NCI-H1092 treated with DMSO at 0.1 percent for 48 hours (cell line): Measurements from ENCODE around the gene ST6GALNAC6.

Source experiments
- DNase-seq: peaks from one replicate; lab custom pipeline; 2025; lab: John Stamatoyannopoulos, UW

ST6GALNAC6 gene, protein sequence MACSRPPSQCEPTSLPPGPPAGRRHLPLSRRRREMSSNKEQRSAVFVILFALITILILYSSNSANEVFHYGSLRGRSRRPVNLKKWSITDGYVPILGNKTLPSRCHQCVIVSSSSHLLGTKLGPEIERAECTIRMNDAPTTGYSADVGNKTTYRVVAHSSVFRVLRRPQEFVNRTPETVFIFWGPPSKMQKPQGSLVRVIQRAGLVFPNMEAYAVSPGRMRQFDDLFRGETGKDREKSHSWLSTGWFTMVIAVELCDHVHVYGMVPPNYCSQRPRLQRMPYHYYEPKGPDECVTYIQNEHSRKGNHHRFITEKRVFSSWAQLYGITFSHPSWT

DNA sequence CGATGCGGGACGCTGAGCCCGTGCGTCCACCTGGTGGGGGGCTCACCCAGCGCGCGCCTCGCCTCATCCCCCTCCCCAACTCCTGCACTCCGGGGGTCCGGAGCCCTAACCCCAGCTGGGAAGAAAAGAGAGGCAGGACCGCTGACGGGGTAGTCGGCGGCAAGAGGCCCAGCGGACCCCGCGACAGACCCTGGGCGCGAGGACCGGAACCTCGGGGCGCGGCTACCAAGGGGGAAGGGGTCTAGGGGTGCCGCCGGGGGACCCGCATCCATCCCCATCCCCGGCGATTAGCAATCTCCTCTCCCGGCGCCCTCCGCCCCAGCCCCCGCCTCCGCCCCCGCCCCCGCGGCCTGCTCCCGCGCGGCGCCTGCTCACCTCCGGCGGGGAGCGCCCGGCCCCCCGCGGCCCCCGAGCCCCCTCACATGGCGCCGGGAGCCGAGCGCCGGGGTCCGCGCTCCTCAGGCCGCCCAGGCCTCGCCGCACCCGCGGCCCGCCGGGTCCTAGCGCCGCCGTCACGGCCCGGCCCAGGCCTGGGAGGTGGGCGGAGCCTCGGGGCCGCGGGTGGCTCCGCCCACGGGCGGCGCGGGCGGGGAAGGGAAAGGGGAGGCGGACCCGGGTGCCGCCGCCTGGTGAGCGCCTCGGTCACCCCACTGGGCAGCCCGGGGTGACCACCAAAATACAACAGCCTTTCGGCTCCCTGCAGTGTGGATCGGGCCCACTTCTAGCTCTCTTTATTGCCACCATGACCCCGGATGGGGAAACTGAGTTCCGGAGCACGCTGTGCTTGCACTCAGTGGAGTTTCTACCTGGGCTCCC lies at the start of gene ST6GALNAC6:
TSS of gene ST6GALNAC6 (minus strand) at position 476 of the 816 bp plus-strand sequence. CDS start 1,622 bp downstream, outside the sequence.
- peak; percentile 34 for DNase-seq

DNA sequence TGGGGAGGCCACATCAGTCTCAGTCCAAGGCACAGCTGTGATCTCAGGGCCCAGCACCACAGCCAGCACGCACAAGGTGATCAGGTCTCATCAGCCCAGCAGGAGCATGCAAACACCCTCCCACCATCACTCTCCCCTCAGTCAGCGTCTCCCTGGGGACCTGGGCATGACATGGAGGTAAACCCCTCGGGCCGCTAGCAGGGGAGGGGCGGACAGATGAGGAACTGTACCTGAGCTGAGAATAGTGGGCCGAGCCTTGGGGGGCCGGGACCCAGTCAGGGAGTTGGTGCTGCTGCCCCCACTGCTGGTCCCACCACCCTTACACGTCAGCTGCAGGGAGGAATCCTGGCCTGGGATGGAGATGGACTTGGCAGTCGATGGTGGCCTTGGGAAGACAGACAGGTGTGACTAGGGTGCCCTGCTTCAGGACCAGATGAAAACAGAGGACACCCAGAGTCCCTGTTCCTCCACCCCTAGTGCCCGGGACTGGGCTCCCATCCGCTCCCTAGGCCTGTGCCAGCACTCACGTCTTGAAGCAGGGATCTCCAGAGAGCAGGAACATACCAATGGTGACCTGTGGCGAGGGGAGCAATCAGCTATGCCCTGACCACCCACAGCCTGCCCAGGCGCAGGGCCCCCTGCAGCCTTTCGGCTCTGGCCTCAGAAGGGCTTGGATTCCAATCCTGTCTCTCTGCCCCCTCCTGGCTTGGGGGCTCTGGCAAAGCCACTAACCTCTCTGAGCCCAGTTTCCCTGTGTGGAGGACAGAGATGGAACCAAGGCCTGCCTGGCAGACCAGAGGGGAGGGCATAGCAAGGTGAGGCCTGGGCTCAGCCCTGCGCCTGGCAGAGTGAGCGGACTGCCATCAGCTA lies 48.7 kb upstream of the ST6GALNAC6 start:
- no peak for DNase-seq

DNA sequence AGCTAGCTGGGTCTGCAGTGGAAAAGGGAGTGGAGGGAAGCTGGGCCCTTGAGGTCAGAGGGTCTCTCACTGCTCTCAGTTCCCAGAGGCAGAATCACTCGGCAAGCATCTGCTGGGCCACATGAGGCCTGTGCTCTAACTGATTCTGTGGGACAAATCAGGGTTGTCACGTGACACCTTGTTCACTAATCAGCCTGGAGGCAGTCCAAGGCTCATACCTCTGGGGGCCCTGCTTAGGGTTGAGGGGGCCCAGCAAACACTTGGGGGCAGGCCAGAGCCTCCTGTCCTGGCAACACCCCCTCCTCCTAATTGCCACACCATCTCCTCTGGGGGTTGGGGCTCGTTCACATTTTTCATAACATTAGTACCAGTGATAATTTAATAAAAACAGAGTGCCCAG lies 47.3 kb upstream of the ST6GALNAC6 start:
- no peak for DNase-seq

DNA sequence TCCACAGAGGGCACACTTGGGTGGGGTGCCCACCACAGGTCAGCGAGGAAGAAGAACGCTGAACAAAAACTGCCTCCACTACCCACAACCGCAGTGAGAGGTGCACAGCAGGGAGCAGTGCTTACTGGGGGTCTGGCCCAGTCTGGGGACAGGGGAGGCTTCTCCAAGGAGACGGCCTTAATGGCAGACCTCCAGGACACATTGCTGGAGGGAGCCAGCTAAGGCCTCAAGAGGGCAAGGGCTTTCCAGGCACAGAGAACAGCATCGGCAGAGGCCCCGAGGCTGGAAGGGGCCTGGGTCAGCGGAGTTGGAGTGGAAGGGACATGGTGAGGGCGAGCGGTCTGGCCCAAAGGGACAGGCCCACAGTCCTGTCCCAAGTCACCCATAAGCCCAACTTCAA lies 46.5 kb upstream of the ST6GALNAC6 start:
- DNase-seq = no peak

DNA sequence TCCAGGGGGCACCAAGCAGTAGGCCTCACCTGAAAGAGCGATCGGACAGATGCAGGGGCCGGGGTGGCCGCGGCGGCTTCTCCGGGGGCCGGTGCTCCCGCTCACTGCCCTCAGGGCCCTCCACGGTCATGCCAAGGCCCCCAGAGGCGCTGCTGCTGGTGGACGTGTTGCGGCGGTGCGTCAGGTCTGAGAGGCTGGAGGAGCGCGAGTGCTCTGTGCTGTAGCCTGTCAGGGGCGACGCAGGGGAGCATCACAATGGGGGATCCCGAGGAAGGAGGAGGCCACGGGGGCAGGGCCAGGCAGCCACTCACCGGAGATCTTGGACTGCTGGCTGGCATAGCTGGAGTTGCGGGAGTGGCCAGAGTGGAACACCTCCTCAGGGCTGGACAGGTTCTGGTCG lies 45.9 kb upstream of the ST6GALNAC6 start:
- no peak for DNase-seq

DNA sequence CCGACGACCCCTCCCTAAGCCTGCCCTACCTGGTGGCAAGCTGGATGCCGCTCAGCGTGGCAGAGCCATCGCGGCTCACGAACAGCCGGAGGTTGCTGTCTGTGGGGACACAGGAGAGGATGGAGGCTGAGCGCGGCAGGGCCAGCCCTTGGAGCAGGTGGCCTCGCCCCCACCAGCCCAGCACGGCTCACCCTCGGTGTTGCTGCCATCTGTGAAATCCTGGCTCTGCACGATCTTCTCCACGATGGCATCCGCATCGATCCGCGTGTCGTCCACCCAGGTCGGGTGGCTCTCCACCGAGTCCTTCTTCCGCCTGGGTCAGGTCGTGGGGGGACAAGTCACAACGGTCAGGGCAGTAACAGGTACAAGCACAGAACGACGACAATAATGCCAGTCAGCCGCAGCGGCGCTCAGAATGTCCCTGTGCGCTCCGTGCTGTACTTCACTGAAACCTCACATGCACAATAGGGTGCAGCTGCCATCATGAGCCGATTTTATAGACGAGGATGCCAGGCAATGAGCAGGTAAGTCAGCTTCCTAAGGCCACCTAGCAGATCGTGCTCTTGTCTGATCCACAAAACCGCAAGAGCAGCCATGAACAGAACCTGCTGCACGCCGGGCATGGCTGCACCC lies 45.3 kb upstream of the ST6GALNAC6 start:
- no peak for DNase-seq

DNA sequence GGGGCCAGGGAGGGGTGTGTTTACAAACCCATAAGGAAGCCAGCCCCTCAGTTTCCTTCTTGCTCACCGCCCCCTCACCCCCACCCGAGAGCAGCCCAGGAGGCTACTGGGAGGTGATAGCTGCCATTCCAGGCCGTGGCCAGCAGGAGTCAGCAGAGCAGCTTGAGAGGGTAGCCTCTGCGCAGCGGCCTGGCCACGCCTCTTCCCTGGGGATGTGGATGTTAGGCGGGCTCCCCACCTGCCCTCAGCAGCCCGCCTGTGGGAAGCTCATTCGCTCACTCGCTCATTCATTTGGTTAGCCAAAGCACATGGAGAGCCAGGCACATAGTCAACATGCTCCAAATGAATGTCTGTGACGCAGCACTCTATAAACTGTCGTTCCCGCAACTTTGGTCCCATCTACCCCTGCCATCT lies 44.3 kb upstream of the ST6GALNAC6 start:
- DNase-seq = peak; percentile 73

DNA sequence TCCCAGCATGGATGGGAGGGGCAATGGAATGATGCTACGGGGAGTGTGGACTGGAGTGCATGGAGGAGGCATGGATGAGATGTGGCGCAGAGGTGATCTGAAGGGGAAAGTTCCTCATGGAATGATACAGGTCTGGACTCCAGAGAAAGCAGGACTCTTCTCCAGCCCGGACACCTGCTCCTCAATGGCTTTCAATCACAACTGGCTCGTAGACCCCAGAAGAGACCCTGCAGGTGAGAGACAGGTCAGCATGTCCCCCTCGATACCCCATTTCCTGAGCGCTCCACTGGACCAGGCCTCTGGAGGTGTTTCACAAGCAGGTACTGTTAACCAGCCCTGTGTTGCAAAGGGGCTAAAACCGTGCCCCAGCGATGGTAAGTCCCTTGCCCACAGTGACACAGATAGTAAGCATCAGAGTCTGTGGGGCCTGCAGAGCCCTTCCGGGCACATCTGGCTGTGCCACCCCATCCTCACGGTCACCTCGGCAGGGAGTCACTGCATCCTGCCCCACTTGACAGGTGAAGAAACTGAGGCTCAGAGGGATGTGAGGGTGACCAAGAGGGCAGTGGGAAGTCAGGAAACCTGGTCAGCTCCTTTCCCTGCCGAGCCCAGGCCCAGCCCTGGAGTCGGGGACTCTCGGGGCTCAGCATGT lies 43.7 kb upstream of the ST6GALNAC6 start:
- DNase-seq = no peak

DNA sequence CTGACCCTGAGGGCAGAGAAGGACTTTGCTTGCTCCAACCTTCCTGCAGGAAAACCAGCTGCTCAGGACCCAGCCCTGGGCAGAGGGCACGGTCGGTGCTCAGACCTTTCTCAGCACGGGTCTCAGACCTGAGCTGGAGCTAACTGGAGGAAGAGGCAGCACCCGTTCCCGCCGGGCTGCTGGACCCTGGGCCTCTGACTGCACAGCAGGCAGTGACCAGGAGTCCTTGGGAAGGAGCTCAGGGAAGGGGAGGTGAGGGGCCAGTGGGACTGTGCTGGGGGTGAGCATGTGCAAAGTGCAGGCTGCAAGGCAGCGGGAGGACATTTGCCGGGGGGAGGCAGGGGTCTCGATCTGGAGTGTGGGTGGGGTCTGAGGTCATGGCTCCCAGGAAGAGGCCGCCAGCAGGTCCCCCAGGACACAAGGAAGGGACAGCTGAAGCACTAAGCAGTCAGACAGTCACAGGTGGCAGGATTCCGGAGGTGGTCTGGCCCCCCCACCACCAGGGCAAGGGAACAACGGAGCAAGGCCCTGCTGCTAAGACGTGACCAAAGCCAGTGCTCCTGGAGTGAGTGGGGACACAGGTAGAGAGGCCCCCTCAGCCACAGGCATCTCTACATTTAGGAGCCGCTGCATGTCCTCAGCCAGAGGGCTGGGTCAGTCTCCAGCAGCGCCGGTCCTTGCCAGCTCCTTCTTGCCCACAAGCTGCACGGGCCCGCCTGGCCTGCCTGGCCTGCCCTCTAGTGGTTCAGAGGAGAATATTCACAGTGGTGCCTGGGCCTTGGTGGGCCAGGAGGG lies 43.0 kb upstream of the ST6GALNAC6 start:
- DNase-seq = peak; percentile 47

DNA sequence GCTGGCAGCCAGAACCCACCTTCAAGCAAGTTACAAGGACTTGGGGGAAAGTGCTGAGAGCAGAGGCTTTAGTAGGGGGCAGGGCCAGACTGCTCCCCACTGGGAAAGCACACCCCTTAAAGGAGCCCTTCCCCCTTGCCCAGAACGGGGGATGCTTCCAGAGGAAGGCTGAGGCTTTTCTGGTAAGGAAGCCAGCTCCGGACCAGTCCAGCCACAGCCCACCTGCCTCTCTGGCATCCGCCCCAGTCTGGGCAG lies 42.5 kb upstream of the ST6GALNAC6 start:
- no peak for DNase-seq

DNA sequence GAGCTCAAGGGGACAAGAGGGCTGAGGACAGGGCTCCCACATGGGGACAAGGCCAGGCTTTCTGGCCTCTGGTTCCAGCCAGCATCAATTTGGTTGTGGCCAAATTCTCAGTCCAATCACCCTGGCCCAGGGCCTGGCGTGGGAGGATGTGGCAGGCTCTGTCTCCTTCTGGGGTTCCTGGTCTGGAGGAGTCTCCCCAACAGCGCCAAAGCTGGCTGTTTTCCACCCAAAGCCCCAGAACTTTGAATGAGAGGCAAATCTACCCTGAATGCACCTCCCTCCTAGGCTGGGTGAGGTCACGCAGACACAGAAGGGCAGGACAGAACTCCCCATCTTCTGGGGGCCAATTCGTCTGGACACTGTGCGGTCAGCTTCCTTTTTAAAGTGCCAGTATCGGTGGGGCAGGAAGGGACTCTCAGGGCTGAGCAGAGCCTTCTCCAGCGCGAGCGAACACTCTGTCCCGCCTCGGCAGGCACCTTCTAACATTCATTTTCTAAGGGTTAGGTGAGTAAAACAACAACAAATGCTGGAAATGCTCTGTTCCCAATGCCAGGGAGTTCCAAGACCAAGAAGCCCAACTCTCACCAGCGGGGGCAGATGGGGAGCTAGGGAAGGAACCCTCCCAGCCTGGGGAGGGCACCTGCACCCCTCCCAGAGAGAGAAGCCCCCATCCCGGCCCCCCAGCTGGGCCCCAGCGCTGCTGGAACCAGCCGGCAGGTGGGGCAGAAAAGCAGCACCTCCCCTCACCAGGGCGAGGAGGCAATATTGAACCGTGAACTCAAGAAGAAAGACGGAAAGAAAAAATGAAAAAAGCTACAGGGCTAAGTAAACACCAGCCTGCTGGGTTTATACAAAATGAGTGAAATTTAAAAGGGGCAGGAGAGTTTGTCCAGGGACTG lies 41.9 kb upstream of the ST6GALNAC6 start:
- no peak for DNase-seq

DNA sequence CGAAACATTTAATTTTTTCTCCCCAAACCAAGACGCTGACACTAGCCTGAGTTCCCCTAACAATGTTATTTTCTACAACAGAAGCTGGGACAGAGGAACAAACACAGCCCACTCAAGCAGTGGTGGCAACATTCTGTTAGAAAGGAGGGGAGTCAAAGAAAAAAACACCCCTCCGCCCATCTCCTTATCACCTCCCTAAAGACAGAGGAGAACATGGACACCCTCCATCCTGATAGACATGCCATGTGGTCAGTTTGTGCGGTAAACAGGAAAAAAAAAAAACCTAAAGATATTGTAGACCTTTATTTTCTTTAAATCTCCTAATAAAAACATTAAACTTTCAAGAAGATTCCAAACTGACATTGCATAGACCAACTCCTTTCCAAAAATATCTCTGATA lies 41.2 kb upstream of the ST6GALNAC6 start:
- no peak for DNase-seq

DNA sequence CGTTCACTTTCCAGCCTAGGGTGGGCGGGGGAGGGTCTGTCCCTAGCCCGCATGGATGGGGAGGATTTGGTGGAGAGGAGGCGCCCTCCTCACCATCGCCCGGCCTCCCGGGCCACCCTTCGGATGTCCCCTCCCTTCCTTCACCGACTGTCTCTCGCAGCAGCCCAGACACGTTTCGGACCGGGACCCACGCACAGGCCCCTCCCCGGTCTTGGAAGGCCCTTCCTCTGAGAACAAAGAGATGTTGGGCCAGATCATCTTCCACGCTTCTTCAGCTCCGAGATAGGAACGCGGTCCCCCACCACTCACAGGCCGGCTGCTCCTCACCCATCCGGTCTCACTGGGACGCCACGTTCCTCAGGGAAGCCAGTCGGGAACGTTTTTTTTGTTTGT lies 38.9 kb upstream of the ST6GALNAC6 start:
- no peak for DNase-seq

DNA sequence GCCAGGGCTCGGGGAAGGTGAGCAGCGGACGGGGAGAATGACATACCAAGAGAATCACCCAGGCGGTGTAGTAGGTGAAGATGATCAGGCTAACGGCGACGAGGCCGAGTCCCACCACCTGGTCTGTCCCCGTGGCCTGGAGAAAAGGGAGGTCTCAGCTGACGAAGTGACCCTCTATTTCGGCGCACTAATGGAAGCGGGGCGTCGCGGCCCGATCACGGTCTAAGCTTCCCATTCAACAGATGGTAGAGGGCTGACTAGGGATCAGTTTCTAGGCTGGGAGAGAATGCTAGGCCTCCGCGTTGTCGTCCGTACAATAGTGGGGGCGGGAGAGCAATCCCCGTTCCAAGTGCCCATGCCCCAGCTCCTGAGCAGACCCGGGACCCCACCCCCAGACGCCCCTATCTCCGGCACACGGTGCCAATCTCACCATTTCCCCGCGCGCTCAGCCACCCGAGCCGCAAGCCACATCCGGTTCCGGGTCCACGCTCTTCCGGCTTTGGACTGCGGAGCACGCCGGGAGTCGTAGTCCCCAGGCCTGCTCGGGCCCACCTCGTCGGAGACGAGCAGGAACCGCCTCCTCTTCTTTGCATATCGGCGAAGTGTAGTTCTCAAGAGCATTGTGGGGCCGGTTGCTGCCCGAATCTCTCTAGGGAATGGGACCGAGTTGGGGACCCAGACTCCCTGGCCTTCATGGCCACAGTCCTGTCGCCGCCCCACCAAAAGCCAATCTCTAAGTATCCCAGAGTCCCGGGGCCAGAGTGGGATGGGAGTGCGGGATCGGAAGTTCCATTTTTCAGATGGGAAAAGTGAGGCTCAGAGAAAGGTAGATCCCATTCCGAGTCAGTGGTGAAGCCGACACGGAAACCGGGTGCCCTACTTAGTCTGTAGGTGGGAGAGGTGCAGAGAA lies 38.2 kb upstream of the ST6GALNAC6 start, which contains the start of gene DPM2:
TSS of gene DPM2 (minus strand) at position 467 of the 910 bp plus-strand sequence. CDS start at position 433, 34 bp downstream.
- DNase-seq = peak; percentile 57

DNA sequence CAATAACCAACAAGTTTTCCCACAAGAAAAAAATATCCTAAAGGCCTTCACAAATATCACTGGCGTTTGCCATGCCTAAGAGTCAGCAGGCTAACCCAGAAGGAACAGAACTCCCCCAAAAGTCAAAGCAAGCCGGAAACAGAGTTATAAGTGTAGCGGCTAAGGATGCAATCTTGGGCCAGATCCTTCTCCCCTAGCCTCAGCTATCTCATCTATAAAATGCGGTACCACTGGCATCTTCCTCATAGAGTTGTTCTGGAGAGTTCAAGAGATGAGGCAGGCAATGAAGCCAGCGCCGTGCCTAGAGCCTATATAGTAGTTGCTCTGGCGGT lies 37.6 kb upstream of the ST6GALNAC6 start:
- DNase-seq = no peak

DNA sequence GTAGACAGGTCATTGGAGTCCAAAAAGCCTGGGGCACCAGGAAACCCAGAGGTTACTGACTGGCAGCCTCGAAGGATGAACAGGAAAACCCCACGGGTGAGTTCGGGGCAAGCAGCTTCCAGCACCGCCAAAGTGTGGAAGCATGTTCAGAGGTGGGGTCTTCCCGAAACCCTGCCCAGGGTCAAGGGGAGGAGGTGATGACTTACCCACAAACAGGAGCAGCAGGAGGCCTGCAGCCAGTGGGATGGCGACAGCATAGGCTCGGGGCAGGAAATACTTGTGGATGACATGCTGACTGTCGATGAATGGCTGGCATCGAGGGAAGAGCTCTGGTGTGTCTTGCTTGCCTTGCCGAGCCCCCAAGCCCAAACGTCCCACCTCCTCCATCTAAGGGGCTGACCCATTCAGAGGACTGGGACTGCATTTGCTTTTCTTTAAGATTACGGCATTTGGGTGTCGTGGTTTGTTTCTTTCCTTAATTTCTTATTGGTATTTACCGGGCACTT lies 37.0 kb upstream of the ST6GALNAC6 start:
- no peak for DNase-seq

DNA sequence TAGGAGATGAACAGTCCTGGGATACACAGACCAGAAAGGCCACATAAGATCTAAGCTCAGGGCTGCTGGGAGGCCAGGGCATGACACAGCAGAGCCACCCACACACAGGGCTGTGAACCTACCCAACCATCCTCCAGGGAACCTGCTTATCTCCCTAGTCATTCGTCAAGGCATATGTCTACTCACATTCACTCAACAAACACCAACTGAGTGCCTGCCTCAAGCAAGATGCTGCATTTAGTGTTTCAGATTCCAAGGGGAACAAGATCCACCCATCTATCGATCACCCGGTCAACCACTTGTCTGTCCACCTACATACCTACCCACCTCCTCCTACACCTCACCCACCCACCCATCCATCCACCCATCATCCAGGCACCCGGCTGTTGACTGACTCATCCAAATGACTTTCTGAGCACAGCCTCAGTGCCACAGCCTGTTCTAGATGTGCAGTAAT lies 36.4 kb upstream of the ST6GALNAC6 start:
- DNase-seq = no peak

DNA sequence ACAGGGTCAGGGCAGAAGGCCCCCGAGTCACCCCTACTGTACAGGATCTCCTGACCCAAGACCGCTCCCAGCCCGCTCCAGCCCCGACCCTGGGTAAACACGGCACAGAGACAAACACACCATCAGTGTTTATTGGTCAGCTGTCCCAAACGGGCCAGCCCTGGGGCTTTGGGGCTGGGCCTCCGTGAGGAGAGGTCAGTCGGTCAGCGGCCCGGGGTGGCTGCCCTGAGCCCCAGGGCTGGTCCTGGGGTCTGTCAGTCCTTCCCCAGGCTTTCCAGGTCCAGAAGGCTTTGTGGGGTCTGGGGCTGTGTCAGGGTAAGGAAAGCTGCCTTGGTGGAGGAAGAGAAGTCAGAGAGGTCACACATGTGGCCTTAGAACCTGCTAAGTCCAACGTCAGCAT lies 35.6 kb upstream of the ST6GALNAC6 start:
- no peak for DNase-seq
